Endodermal cell (in vitro differentiated cells): ENCODE measurements around the gene LRRIQ4. TPM values are rescaled to one million over a fixed set of nuclear protein-coding genes. Genes with fewer than 3 reads are reported as not detected.

Experiments used
- DNase-seq: peaks from one replicate; pipeline ENCODE4 v3.0.0-alpha.2; 2017
- H3K27ac ChIP-seq: 2 replicates; pipeline ENCODE4 v1.5.1; 2013; ENCODE audit warnings: mild to moderate bottlenecking, low read depth, low read length, moderate library complexity
- H3K27me3 ChIP-seq: 2 replicates; pipeline ENCODE4 v1.6.1; 2013; ENCODE audit warnings: mild to moderate bottlenecking, low read length, moderate library complexity; ENCODE audit not compliant: insufficient read depth, control insufficient read depth, poor library complexity, severe bottlenecking
- H3K36me3 ChIP-seq: 2 replicates; pipeline ENCODE4 v1.7.0; 2013; ENCODE audit warnings: mild to moderate bottlenecking, low read length, moderate library complexity; ENCODE audit not compliant: control insufficient read depth, insufficient read depth
- H3K4me1 ChIP-seq: one replicate; pipeline ENCODE4 v1.7.0; 2013; ENCODE audit warnings: low read length; ENCODE audit not compliant: control insufficient read depth, insufficient read depth
- H3K4me3 ChIP-seq: 2 replicates; pipeline ENCODE4 v1.5.1; 2013; ENCODE audit warnings: mild to moderate bottlenecking, low read length, moderate library complexity
- H3K9ac ChIP-seq: 2 replicates; pipeline ENCODE4 v1.6.1; 2013; ENCODE audit warnings: mild to moderate bottlenecking, low read length, moderate library complexity; ENCODE audit not compliant: poor library complexity, severe bottlenecking; ENCODE audit errors: extremely low read depth
- H3K9me3 ChIP-seq: 2 replicates; pipeline ENCODE4 v1.6.1; 2013; ENCODE audit warnings: mild to moderate bottlenecking, low read length, moderate library complexity; ENCODE audit not compliant: control insufficient read depth
- H3K27ac Mint-ChIP-seq: 2 replicates; pipeline ENCODE4 v1.8.0; 2020; ENCODE audit warnings: mixed read lengths
- H3K27me3 Mint-ChIP-seq: 2 replicates; pipeline ENCODE4 v1.8.0; 2021; ENCODE audit warnings: mild to moderate bottlenecking, mixed read lengths; ENCODE audit not compliant: insufficient read depth
- H3K36me3 Mint-ChIP-seq: 2 replicates; pipeline ENCODE4 v1.8.0; 2020; ENCODE audit warnings: low read depth, mixed read lengths
- H3K4me1 Mint-ChIP-seq: 2 replicates; pipeline ENCODE4 v1.8.0; 2020; ENCODE audit warnings: mixed read lengths
- H3K4me3 Mint-ChIP-seq: 2 replicates; pipeline ENCODE4 v1.8.0; 2020; ENCODE audit warnings: mild to moderate bottlenecking, moderate library complexity, mixed read lengths
- H3K9me3 Mint-ChIP-seq: 2 replicates; pipeline ENCODE4 v1.8.0; 2020; ENCODE audit warnings: mild to moderate bottlenecking, mixed read lengths
- CTCF ChIP-seq: fragments of 200-600 bp; sonication (generic); conservative IDR thresholded peaks from 2 replicates; pipeline ENCODE4 v1.5.0; 2021; ENCODE audit warnings: antibody characterized with exemption, mild to moderate bottlenecking
- WGBS, 2 experiments: methylation state at CpG; one replicate each; pipeline versions ENCODE4 v1.1.5 to v1.1.7; 2013; ENCODE audit warnings: missing lambda C conversion rate in 2 of 2, mixed read lengths in 1 of 2; ENCODE audit not compliant: insufficient coverage in 1 of 2, insufficient read length in 1 of 2; 5-methylcytosine and 5-hydroxymethylcytosine counted together
- total RNA-seq, 2 donors: library from RNA; stranded (reverse); fragmentation: NEBNext Ultra II Directional in 1 of 2; extraction: Animal tissue kit (Norgen Biotek cat#: 25700) in 1 of 2; gene quantifications; 2 replicates in 1 of 2; 3 replicates in 1 of 2; pipeline ENCODE4 v1.2.1, GENCODE V29; 2021

LRRIQ4 gene
- total RNA-seq, 2 donors from 2014 or later: not detected

- H3K27ac ChIP-seq: no peak overlapping the region
- H3K4me1 ChIP-seq: no peaks in the 10 kb centered on the region
- H3K27me3 ChIP-seq: no peaks in the 10 kb centered on the region
- TF ChIP-seq CTCF: no peak
- Mint-ChIP-seq H3K36me3 (no peaks in the 10 kb centered on the region), H3K4me3 (no peak overlapping the region), H3K27ac (no peak overlapping the region), H3K27me3 (no peaks in the 10 kb centered on the region), H3K9me3 (no peaks in the 10 kb centered on the region), H3K4me1 (peaks cover 7% of the 10 kb centered on the region)
- no peak overlapping the region for H3K9ac ChIP-seq
- no peaks in the 10 kb centered on the region for H3K36me3 ChIP-seq
- DNase-seq: no peak
- no peaks in the 10 kb centered on the region for H3K9me3 ChIP-seq
- WGBS, 2 experiments: 84 to 100% methylated on average over 1 to 2 of the region's 2 CpGs
- H3K4me3 ChIP-seq: no peak overlapping the region
These were observed 45.1 kb downstream of the LRRIQ4 start for GRCh38 chr3:169857811-169858210.

GRCh38 chr3:169861871-169862270, 49.2 kb downstream of the LRRIQ4 start:
- no peaks in the 10 kb centered on the region for H3K36me3 Mint-ChIP-seq
- H3K9ac ChIP-seq: no peak overlapping the region
- no peaks in the 10 kb centered on the region for H3K27me3 ChIP-seq
- no peaks in the 10 kb centered on the region for H3K9me3 ChIP-seq
- WGBS, 2 experiments: 49 to 63% methylated on average over 5 of the region's 5 CpGs
- no peak for TF ChIP-seq CTCF
- no peak overlapping the region for H3K4me3 Mint-ChIP-seq
- no peaks in the 10 kb centered on the region for H3K27me3 Mint-ChIP-seq
- no peak overlapping the region for H3K27ac ChIP-seq
- no peak overlapping the region for H3K27ac Mint-ChIP-seq
- H3K4me1 ChIP-seq: no peaks in the 10 kb centered on the region
- DNase-seq: peak; percentile 82
- no peaks in the 10 kb centered on the region for H3K9me3 Mint-ChIP-seq
- no peaks in the 10 kb centered on the region for H3K36me3 ChIP-seq
- peaks cover 11% of the 10 kb centered on the region for H3K4me1 Mint-ChIP-seq
- H3K4me3 ChIP-seq: no peak overlapping the region

GRCh38 chr3:169863458-169863899, 50.8 kb downstream of the LRRIQ4 start:
- Histone ChIP-seq H3K27ac (no peak overlapping the region), H3K4me1 (no peaks in the 10 kb centered on the region), H3K4me3 (no peak overlapping the region), H3K36me3 (no peaks in the 10 kb centered on the region), H3K9ac (no peak overlapping the region), H3K27me3 (no peaks in the 10 kb centered on the region), H3K9me3 (no peaks in the 10 kb centered on the region)
- H3K4me1 Mint-ChIP-seq: peaks cover 11% of the 10 kb centered on the region
- no peaks in the 10 kb centered on the region for H3K36me3 Mint-ChIP-seq
- WGBS, 2 experiments: 7 to 12% methylated on average over 2 to 6 of the region's 6 CpGs
- no peaks in the 10 kb centered on the region for H3K9me3 Mint-ChIP-seq
- peak; percentile 93 for DNase-seq
- H3K27me3 Mint-ChIP-seq: no peaks in the 10 kb centered on the region
- peak; percentile 96 for TF ChIP-seq CTCF
- H3K4me3 Mint-ChIP-seq: no peak overlapping the region
- H3K27ac Mint-ChIP-seq: no peak overlapping the region
